Astrocyte of the cerebellum (primary cell): ENCODE results near the gene BRCC3.
A peak's percentile ranks its signal among the peaks of the same experiment; 100 is the strongest.

ENCODE experiments used
- DNase-seq: peaks from one replicate; pipeline ENCODE4 v3.0.0-alpha.2; 2011; ENCODE audit warnings: low read depth
- H3K4me3 ChIP-seq: 2 replicates; pipeline ENCODE4 v1.5.1; 2011; ENCODE audit warnings: mild to moderate bottlenecking, low read depth, low read length, moderate library complexity
- CTCF ChIP-seq: IDR thresholded peaks from 2 replicates; pipeline ENCODE4 v1.5.1; 2012; ENCODE audit warnings: low read length, low read depth, moderate library complexity, mild to moderate bottlenecking; ENCODE audit errors: missing control alignments
- in situ Hi-C: cut with HindIII; loops from 2 replicates; pipeline ENCODE4 v1.10.0; 2017; ENCODE audit warnings: low sequenced_read_pairs

Gene BRCC3

GRCh38 chrX:155046811-155047528 lies 24.3 kb upstream of the BRCC3 start:
- H3K4me3 ChIP-seq, result no peak overlapping the region
- in situ Hi-C loops, result no loop called here
- no peak for TF ChIP-seq CTCF

GRCh38 chrX:155048977-155049619 lies 22.2 kb upstream of the BRCC3 start:
- in situ Hi-C loops, result no loop called here
- DNase-seq, result no peak
- peak; percentile 61 for TF ChIP-seq CTCF
- H3K4me3 ChIP-seq, result no peak overlapping the region

More at GRCh38 chrX:155046811-155047528, 24.3 kb upstream of the BRCC3 start:
- DNase-seq, result no peak

- no peak for TF ChIP-seq CTCF
- no peak overlapping the region for H3K4me3 ChIP-seq
- in situ Hi-C loops, result no loop called here
- no peak for DNase-seq
Measured at GRCh38 chrX:155052738-155053498, 18.4 kb upstream of the BRCC3 start.

- H3K4me3 ChIP-seq, result no peak overlapping the region
- TF ChIP-seq CTCF, result no peak
- in situ Hi-C loops, result no loop called here
- DNase-seq, result no peak
Measured at GRCh38 chrX:155053656-155054055, 17.7 kb upstream of the BRCC3 start.

- no peak for DNase-seq
- in situ Hi-C loops, result no loop called here
- no peak for TF ChIP-seq CTCF
- no peak overlapping the region for H3K4me3 ChIP-seq
Measured at GRCh38 chrX:155054255-155054654, 17.1 kb upstream of the BRCC3 start.

GRCh38 chrX:155055494-155055893 lies 15.8 kb upstream of the BRCC3 start:
- TF ChIP-seq CTCF, result no peak
- in situ Hi-C loops, result no loop called here
- no peak overlapping the region for H3K4me3 ChIP-seq
- no peak for DNase-seq
